ENCODE data around the gene TCERG1L.

DNA sequence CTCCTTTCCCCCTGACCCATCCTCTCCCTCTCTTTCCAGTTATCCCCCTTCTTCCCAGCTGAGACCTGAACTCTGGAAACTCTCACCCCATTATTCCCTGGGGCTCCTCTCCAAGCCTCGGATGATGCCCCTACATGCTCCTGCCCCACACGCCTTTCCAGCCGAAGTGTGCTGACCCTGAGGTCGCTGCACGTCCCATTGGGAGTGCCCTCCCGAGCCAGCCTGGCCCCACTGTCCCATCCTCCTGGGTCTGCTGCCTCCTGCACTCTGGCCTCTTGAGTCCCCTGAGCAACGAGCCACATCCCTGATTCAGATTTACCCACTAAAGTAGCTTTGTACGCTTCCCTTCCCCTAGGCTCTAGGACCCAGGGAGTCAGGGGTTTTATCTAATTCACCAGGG lies 87.4 kb downstream of the TCERG1L start:
- TF ChIP-seq, protein P1, sequence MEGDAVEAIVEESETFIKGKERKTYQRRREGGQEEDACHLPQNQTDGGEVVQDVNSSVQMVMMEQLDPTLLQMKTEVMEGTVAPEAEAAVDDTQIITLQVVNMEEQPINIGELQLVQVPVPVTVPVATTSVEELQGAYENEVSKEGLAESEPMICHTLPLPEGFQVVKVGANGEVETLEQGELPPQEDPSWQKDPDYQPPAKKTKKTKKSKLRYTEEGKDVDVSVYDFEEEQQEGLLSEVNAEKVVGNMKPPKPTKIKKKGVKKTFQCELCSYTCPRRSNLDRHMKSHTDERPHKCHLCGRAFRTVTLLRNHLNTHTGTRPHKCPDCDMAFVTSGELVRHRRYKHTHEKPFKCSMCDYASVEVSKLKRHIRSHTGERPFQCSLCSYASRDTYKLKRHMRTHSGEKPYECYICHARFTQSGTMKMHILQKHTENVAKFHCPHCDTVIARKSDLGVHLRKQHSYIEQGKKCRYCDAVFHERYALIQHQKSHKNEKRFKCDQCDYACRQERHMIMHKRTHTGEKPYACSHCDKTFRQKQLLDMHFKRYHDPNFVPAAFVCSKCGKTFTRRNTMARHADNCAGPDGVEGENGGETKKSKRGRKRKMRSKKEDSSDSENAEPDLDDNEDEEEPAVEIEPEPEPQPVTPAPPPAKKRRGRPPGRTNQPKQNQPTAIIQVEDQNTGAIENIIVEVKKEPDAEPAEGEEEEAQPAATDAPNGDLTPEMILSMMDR (IDR thresholded peaks at IDR 0.05; ENCODE audit: poor library complexity, severe bottlenecking): no peak
- no peak for TF ChIP-seq SMC3 (conservative IDR thresholded peaks at IDR 0.05; ENCODE audit: poor library complexity)
- no peak for TF ChIP-seq RAD21 (conservative IDR thresholded peaks at IDR 0.05)
- TF ChIP-seq, protein P2, sequence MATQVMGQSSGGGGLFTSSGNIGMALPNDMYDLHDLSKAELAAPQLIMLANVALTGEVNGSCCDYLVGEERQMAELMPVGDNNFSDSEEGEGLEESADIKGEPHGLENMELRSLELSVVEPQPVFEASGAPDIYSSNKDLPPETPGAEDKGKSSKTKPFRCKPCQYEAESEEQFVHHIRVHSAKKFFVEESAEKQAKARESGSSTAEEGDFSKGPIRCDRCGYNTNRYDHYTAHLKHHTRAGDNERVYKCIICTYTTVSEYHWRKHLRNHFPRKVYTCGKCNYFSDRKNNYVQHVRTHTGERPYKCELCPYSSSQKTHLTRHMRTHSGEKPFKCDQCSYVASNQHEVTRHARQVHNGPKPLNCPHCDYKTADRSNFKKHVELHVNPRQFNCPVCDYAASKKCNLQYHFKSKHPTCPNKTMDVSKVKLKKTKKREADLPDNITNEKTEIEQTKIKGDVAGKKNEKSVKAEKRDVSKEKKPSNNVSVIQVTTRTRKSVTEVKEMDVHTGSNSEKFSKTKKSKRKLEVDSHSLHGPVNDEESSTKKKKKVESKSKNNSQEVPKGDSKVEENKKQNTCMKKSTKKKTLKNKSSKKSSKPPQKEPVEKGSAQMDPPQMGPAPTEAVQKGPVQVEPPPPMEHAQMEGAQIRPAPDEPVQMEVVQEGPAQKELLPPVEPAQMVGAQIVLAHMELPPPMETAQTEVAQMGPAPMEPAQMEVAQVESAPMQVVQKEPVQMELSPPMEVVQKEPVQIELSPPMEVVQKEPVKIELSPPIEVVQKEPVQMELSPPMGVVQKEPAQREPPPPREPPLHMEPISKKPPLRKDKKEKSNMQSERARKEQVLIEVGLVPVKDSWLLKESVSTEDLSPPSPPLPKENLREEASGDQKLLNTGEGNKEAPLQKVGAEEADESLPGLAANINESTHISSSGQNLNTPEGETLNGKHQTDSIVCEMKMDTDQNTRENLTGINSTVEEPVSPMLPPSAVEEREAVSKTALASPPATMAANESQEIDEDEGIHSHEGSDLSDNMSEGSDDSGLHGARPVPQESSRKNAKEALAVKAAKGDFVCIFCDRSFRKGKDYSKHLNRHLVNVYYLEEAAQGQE (IDR thresholded peaks at IDR 0.05; ENCODE audit: borderline replicate concordance): no peak
- no peak for TF ChIP-seq POLR2AphosphoS5 (IDR thresholded peaks at IDR 0.05)
- no peak for TF ChIP-seq EP300 (conservative IDR thresholded peaks at IDR 0.05; ENCODE audit: poor library complexity, severe bottlenecking)
- no peak for TF ChIP-seq EZH2 (IDR thresholded peaks at IDR 0.05; ENCODE audit: borderline replicate concordance, insufficient read depth, low read length, poor library complexity, severe bottlenecking)
- TF ChIP-seq TAF1 (IDR thresholded peaks at IDR 0.05; ENCODE audit: low read depth): no peak
- no peak for TF ChIP-seq MXI1 (conservative IDR thresholded peaks at IDR 0.05; ENCODE audit: poor library complexity, severe bottlenecking)
